Measurements from ENCODE around the gene ARHGAP24. TPM values are rescaled to one million over a fixed set of nuclear protein-coding genes. Genes with fewer than 3 reads are reported as not detected.

The ARHGAP24 gene
- total and polyA plus RNA-seq, 10 of the 15 experiments (the other 5 are each of a cell fraction or from before 2014, with no cell fraction given): 0.10 to 4.2 (median 0.52) TPM

- H3K27ac ChIP-seq (ENCODE audit: control insufficient read depth, insufficient read depth): no peak overlapping the region
- BruUV-seq (replicated peaks): no TSS peak
- no peak overlapping the region for H2AFZ ChIP-seq (ENCODE audit: control insufficient read depth, low read depth, low read length)
- no peaks in the 10 kb centered on the region; the same call in 1 of the 3 replicates for H3K9me3 ChIP-seq (replicated peaks; ENCODE audit: control insufficient read depth, insufficient read depth, low read length)
- ATAC-seq (no peak), FAIRE-seq (no peak), DNase-seq (ENCODE audit: low read depth, low spot score) (no peak)
- TF ChIP-seq TARDBP (IDR thresholded peaks at IDR 0.05; ENCODE audit: borderline replicate concordance) (no peak), CHD1 (IDR thresholded peaks at IDR 0.05; ENCODE audit: low read depth, low read length) (no peak), IRF5 (IDR thresholded peaks at IDR 0.05; ENCODE audit: borderline replicate concordance) (no peak), HSF1 (IDR thresholded peaks at IDR 0.05; ENCODE audit: low read depth, low read length) (no peak)
- no peak overlapping the region for H3K4me2 ChIP-seq (ENCODE audit: control insufficient read depth, insufficient read depth)
- CTCF ChIA-PET: no interaction called here
- H3K4me3 ChIP-seq: no peak overlapping the region
- RAD21 ChIA-PET (ENCODE audit: unreplicated experiment): no interaction called here
- SMC1A ChIA-PET (ENCODE audit: uncharacterized antibody, unreplicated experiment): no interaction called here
- H3K4me1 ChIP-seq (ENCODE audit: control insufficient read depth, insufficient read depth, low read length): peaks cover 5% of the 10 kb centered on the region
- H4K20me1 ChIP-seq (ENCODE audit: control insufficient read depth, insufficient read depth): no peaks in the 10 kb centered on the region
- in situ Hi-C loops (cut with MboI): no loop called here
- WGBS (ENCODE audit: insufficient coverage, insufficient replicate concordance, low lambda C conversion rate, missing lambda C conversion rate): 39% methylated on average over 2 of the region's 2 CpGs
- POLR2A ChIA-PET: no interaction called here
- intact Hi-C loops (cut with micrococcal nuclease; ENCODE audit: unreplicated experiment): no loop called here
- H3K9ac ChIP-seq (ENCODE audit: control insufficient read depth, insufficient read depth, low read length): no peak overlapping the region
- no peaks in the 10 kb centered on the region for H3K79me2 ChIP-seq (ENCODE audit: control insufficient read depth, insufficient read depth, low read length)
- H3K36me3 ChIP-seq (ENCODE audit: control insufficient read depth in 2 of 2, insufficient read depth in 2 of 2, low read length in 1 of 2): no peaks in the 10 kb centered on the region
- no peaks in the 10 kb centered on the region; a peak in 1 of 4 replicates for H3K27me3 ChIP-seq (replicated peaks in 1 of 2; ENCODE audit: control insufficient read depth in 2 of 2, insufficient read depth in 2 of 2, low read length in 1 of 2)
Observed at GRCh38 chr4:85644061-85644460, 169.1 kb downstream of the ARHGAP24 start.

- ChIA-PET CTCF (no interaction called here), SMC1A (ENCODE audit: uncharacterized antibody, unreplicated experiment) (no interaction called here), POLR2A (no interaction called here), RAD21 (ENCODE audit: unreplicated experiment) (no interaction called here)
- no peak overlapping the region for H3K4me2 ChIP-seq (ENCODE audit: control insufficient read depth, insufficient read depth)
- FAIRE-seq (no peak), DNase-seq (ENCODE audit: low read depth, low spot score) (no peak), ATAC-seq (no peak)
- no peaks in the 10 kb centered on the region for H3K9me3 ChIP-seq (replicated peaks; ENCODE audit: control insufficient read depth, insufficient read depth, low read length)
- no peaks in the 10 kb centered on the region for H3K4me1 ChIP-seq (ENCODE audit: control insufficient read depth, insufficient read depth, low read length)
- no peak overlapping the region for H3K9ac ChIP-seq (ENCODE audit: control insufficient read depth, insufficient read depth, low read length)
- BruUV-seq (replicated peaks): no TSS peak
- no peak overlapping the region for H2AFZ ChIP-seq (ENCODE audit: control insufficient read depth, low read depth, low read length)
- intact Hi-C loops (cut with micrococcal nuclease; ENCODE audit: unreplicated experiment) (no loop called here), in situ Hi-C loops (cut with MboI) (no loop called here)
- TF ChIP-seq GABPA (IDR thresholded peaks at IDR 0.05; ENCODE audit: low read depth) (no peak), FOS (IDR thresholded peaks at IDR 0.05; ENCODE audit: borderline replicate concordance, extremely low read depth, insufficient read length) (no peak), ASH2L (IDR thresholded peaks at IDR 0.05; ENCODE audit: borderline replicate concordance, low read depth) (no peak), POU2F2 (IDR thresholded peaks at IDR 0.05; ENCODE audit: borderline replicate concordance, low read depth, low read length) (no peak), SP1 (IDR thresholded peaks at IDR 0.05; ENCODE audit: low read depth, low read length) (no peak), YY1 (IDR thresholded peaks at IDR 0.05; ENCODE audit: low read depth, low read length) (no peak), BACH1 (IDR thresholded peaks at IDR 0.05; ENCODE audit: borderline replicate concordance) (no peak), RFX5 (IDR thresholded peaks at IDR 0.05; ENCODE audit: low read depth, low read length) (no peak), FOXK2 (IDR thresholded peaks at IDR 0.05) (no peak), PAX5 (IDR thresholded peaks at IDR 0.05; ENCODE audit: borderline replicate concordance, low read depth, low read length) (no peak)
- no peak overlapping the region for H3K27ac ChIP-seq (ENCODE audit: control insufficient read depth, insufficient read depth)
- H3K27me3 ChIP-seq (replicated peaks in 1 of 2; ENCODE audit: control insufficient read depth in 2 of 2, insufficient read depth in 2 of 2, low read length in 1 of 2): no peaks in the 10 kb centered on the region
- 76% methylated on average over 4 of the region's 4 CpGs for WGBS (ENCODE audit: insufficient coverage, insufficient replicate concordance, low lambda C conversion rate, missing lambda C conversion rate)
- H4K20me1 ChIP-seq (ENCODE audit: control insufficient read depth, insufficient read depth): no peaks in the 10 kb centered on the region
- no peaks in the 10 kb centered on the region for H3K36me3 ChIP-seq (ENCODE audit: control insufficient read depth in 2 of 2, insufficient read depth in 2 of 2, low read length in 1 of 2)
- no peak overlapping the region for H3K4me3 ChIP-seq
- no peaks in the 10 kb centered on the region for H3K79me2 ChIP-seq (ENCODE audit: control insufficient read depth, insufficient read depth, low read length)
Observed at GRCh38 chr4:85650908-85651307, 176.0 kb downstream of the ARHGAP24 start.
